Stimulated activated CD4-positive, alpha-beta T cell treated with anti-CD3 and anti-CD28 coated beads, Interleukin-15, amount 100 ng/mL, for 48 hours (primary cell): ENCODE data around the gene ZAP70.
A peak's percentile ranks its signal among the peaks of the same experiment; 100 is the strongest.

Experiments used
- DNase-seq, 2 donors: peaks; one replicate each; pipeline ENCODE4 v3.0.0-alpha.2; 2020; ENCODE audit warnings: low read depth in 2 of 2

Gene ZAP70

GRCh38 chr2:97733341-97734035 is 20.1 kb downstream of the ZAP70 start:
- DNase-seq: no peak

- DNase-seq: no peak
Observed at GRCh38 chr2:97734061-97735051, 21.0 kb downstream of the ZAP70 start.

- DNase-seq: no peak
Observed at GRCh38 chr2:97735161-97735561, 21.8 kb downstream of the ZAP70 start.

GRCh38 chr2:97736185-97736584 is 22.8 kb downstream of the ZAP70 start:
- DNase-seq: no peak

GRCh38 chr2:97736608-97737330 is 23.4 kb downstream of the ZAP70 start:
- no peak for DNase-seq

DNA sequence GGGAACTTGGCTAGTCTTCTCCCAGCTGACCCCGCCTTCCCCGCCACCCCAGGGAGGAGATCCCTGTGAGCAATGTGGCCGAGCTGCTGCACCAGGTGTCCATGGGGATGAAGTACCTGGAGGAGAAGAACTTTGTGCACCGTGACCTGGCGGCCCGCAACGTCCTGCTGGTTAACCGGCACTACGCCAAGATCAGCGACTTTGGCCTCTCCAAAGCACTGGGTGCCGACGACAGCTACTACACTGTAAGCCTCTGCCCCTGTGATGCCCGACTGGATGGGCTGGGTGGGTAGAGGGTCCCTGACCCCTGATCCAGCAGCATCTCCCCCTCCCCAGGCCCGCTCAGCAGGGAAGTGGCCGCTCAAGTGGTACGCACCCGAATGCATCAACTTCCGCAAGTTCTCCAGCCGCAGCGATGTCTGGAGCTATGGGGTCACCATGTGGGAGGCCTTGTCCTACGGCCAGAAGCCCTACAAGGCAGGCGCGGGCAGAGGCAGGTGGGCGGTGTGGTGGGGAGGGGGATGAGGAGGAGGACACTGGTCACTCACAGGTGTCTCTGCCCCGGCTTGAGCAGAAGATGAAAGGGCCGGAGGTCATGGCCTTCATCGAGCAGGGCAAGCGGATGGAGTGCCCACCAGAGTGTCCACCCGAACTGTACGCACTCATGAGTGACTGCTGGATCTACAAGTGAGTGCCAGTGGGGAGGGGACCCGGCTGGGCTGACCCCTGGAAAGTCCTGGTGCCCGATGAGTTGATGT is 24.2 kb downstream of the ZAP70 start:
- no peak for DNase-seq

- DNase-seq: no peak
Observed at GRCh38 chr2:97738179-97739019, 25.0 kb downstream of the ZAP70 start.

DNA sequence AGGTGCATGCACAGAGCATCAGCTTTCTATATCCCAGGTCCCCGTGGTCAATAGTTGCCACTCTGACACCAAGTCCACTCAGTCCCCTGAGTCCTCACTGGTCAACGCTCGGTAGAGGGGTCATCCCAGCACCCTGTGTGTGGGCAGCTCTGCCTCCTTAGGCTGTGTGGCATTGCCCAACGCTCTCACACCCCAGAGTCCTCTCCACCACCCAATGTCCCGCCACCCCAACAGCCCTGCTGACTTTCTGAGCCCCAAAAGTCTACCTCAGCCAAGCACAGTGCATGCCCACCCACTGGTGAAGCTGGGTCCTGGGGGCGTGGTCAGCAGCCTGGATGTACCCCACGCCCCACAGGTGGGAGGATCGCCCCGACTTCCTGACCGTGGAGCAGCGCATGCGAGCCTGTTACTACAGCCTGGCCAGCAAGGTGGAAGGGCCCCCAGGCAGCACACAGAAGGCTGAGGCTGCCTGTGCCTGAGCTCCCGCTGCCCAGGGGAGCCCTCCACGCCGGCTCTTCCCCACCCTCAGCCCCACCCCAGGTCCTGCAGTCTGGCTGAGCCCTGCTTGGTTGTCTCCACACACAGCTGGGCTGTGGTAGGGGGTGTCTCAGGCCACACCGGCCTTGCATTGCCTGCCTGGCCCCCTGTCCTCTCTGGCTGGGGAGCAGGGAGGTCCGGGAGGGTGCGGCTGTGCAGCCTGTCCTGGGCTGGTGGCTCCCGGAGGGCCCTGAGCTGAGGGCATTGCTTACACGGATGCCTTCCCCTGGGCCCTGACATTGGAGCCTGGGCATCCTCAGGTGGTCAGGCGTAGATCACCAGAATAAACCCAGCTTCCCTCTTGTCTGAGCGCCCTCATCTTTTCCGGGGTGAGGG is 25.9 kb downstream of the ZAP70 start:
- DNase-seq: no peak

GRCh38 chr2:97739893-97740245 is 26.5 kb downstream of the ZAP70 start:
- DNase-seq: no peak

- DNase-seq: peak in 1 of 2 donors; percentile 42
Observed at GRCh38 chr2:97740590-97741182, 27.3 kb downstream of the ZAP70 start.

DNA sequence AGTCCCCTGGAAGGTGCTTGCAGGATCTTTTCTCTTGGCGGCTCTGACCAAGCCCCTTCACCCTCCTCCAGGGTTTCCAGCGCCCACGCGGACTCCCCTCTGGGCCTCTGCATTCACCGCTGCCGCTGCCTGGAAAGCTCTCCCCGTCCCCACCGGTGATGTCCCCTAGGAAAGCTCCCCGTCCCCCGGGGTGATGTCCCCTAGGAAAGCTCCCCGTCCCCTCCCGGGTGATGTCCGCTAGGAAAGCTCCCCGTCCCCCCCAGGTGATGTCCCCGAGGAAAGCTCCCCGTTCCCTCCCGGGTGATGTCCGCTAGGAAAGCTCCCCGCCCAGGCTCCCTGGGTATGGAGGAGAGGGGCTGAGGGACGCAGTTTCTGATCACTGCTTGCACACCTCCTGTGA is 27.9 kb downstream of the ZAP70 start:
- DNase-seq: no peak

- DNase-seq: no peak
Observed at GRCh38 chr2:97741686-97742085, 28.3 kb downstream of the ZAP70 start.

DNA sequence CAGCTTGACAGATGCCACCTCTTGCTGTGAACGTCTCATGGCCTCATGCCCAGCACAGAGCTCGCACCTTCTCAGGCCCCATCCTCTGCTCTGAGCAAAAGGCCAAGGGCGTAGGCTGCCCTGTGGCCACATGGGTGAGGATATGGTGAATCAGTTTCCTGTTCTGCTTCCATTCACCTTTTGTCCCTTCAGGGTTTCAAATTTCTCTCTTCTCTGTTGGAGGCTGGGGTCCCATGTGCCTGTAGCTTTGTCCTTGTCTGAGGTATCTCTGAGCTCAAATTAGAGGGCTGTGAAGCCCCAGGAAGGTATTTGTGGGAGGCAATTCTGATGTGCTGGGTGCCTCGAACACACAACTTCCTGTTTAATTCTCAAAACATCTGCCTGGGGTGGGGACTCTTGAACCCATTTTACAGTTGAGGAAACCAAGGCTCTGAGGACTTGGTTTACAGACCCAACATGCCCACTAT is 29.0 kb downstream of the ZAP70 start:
- DNase-seq: no peak

GRCh38 chr2:97743913-97744312 is 30.5 kb downstream of the ZAP70 start:
- DNase-seq: no peak

DNA sequence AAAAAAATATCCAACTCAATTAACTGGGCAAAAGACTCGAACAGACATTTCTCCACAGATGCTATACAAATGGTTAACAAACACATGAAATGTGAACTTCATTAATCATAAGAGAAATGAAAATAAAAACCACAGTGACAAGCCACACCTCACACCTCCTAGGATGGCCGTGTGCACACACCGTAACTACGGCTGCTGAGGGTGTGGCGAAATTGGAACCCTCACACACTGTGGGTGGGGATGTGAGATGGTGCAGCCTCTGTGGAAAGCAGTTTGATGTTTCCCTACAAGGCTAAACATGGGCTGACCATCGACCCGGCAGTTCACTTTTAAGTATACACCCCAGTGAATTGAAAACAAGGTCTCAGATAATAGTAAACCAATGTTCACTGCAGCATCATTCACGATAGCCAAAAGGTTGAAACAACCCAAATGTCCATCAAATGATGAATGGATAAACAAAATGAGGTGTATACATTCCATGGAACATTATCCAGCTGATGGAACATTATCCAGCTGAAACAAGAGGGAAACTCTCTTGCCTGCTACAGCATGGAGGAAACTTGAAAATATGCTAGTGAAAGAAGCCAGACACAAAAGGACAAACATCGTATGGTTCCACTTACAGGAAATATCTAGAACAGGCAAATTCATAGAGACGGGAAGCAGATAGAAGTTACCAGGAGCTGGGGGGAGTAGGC is 32.2 kb downstream of the ZAP70 start:
- peak; percentile 40 to 47 for DNase-seq

GRCh38 chr2:97747285-97747684 is 33.9 kb downstream of the ZAP70 start:
- no peak for DNase-seq

- DNase-seq: no peak
Observed at GRCh38 chr2:97747716-97748115, 34.3 kb downstream of the ZAP70 start.

- no peak for DNase-seq
Observed at GRCh38 chr2:97749581-97749980, 36.2 kb downstream of the ZAP70 start.

GRCh38 chr2:97750017-97750416 is 36.6 kb downstream of the ZAP70 start:
- no peak for DNase-seq
